PFSK-1 (cell line): ENCODE data around the gene CCDC93.

Experiments
- SIN3A ChIP-seq: IDR thresholded peaks from 2 replicates; pipeline ENCODE4 v1.6.1; 2012; ENCODE audit warnings: mild to moderate bottlenecking, low read length, moderate library complexity, borderline replicate concordance; ENCODE audit not compliant: insufficient read depth
- TF ChIP-seq, protein P1 (sequence below), 2 experiments: IDR thresholded peaks; 2 replicates each; pipeline versions ENCODE4 v1.6.1 to v1.8.0; 2011 to 2012; ENCODE audit warnings: low read depth in 2 of 2, low read length in 2 of 2, control low read depth in 1 of 2, inconsistent platforms in 1 of 2, mild to moderate bottlenecking in 1 of 2, moderate library complexity in 1 of 2; ENCODE audit not compliant: insufficient read depth in 1 of 2

DNA sequence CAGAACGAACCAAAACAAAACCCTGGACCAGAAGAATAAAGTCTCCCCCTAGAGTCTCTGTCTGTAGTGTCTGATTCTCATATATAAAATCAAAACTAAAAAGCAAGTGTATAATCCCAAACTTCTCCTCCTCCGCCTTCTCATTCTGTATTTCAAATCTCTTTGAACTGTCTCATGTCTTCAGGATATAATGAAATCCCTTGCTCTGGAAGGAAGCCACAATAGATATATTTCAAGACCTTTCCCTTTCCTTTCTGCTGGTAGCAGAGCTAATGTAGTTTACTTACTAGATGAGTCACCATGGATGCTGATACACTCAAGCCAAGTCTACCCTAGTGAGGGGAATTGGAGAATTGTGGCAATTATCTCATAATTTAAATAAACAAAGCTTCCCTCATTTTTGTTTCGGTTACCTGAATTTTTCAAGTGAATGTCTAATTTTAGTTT is 33.5 kb upstream of the CCDC93 start:
- TF ChIP-seq, protein P1, sequence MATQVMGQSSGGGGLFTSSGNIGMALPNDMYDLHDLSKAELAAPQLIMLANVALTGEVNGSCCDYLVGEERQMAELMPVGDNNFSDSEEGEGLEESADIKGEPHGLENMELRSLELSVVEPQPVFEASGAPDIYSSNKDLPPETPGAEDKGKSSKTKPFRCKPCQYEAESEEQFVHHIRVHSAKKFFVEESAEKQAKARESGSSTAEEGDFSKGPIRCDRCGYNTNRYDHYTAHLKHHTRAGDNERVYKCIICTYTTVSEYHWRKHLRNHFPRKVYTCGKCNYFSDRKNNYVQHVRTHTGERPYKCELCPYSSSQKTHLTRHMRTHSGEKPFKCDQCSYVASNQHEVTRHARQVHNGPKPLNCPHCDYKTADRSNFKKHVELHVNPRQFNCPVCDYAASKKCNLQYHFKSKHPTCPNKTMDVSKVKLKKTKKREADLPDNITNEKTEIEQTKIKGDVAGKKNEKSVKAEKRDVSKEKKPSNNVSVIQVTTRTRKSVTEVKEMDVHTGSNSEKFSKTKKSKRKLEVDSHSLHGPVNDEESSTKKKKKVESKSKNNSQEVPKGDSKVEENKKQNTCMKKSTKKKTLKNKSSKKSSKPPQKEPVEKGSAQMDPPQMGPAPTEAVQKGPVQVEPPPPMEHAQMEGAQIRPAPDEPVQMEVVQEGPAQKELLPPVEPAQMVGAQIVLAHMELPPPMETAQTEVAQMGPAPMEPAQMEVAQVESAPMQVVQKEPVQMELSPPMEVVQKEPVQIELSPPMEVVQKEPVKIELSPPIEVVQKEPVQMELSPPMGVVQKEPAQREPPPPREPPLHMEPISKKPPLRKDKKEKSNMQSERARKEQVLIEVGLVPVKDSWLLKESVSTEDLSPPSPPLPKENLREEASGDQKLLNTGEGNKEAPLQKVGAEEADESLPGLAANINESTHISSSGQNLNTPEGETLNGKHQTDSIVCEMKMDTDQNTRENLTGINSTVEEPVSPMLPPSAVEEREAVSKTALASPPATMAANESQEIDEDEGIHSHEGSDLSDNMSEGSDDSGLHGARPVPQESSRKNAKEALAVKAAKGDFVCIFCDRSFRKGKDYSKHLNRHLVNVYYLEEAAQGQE (IDR thresholded peaks at IDR 0.05; ENCODE audit: insufficient read depth in 1 of 2, low read depth in 2 of 2, low read length in 2 of 2): no peak
- TF ChIP-seq SIN3A: no peak
